Kidney (tissue), 14 donors: ENCODE data around the gene TP63. TPM values are rescaled to one million over a fixed set of nuclear protein-coding genes. Genes with fewer than 3 reads are reported as not detected.

Experiments
- DNase-seq, 5 donors: peaks; one replicate each; pipeline ENCODE4 v3.0.0-alpha.2; 2013 to 2020
- FAIRE-seq: peaks from 2 replicates; lab custom pipeline; 2012; peaks lifted over from hg19 to GRCh38; lab: Jason Lieb, UNC
- H3K27ac ChIP-seq, 2 donors: one replicate each; pipeline ENCODE4 v1.7.0; 2013; ENCODE audit warnings: low read depth in 2 of 2, low read length in 2 of 2, inconsistent platforms in 1 of 2
- H3K27me3 ChIP-seq: one replicate; pipeline ENCODE4 v1.7.1; 2013; ENCODE audit warnings: low read length, inconsistent platforms; ENCODE audit not compliant: control insufficient read depth, insufficient read depth
- H3K36me3 ChIP-seq, 3 donors: one replicate each; pipeline versions ENCODE4 v1.7.0 to v1.7.1; 2013; ENCODE audit warnings: low read length in 3 of 3, control low read depth in 1 of 3, inconsistent platforms in 1 of 3; ENCODE audit not compliant: insufficient read depth in 3 of 3, control insufficient read depth in 2 of 3
- H3K4me1 ChIP-seq, 3 donors: one replicate each; pipeline versions ENCODE4 v1.7.0 to v1.7.1; 2013; ENCODE audit warnings: low read length in 3 of 3, inconsistent platforms in 1 of 3, low read depth in 1 of 3; ENCODE audit not compliant: control insufficient read depth in 2 of 3, insufficient read depth in 2 of 3
- H3K4me3 ChIP-seq, 3 donors: one replicate each; pipeline versions ENCODE4 v1.7.0 to v1.8.1; 2013; ENCODE audit warnings: low read length in 3 of 3, control low read depth in 1 of 3, inconsistent platforms in 1 of 3
- H3K9ac ChIP-seq, 3 donors: one replicate each; pipeline versions ENCODE4 v1.7.0 to v1.7.1; 2013; ENCODE audit warnings: low read length in 3 of 3, control low read depth in 1 of 3, inconsistent platforms in 1 of 3
- H3K9me3 ChIP-seq, 3 donors: one replicate each; pipeline versions ENCODE4 v1.7.0 to v1.7.1; 2013; ENCODE audit warnings: low read length in 3 of 3, control low read depth in 1 of 3, inconsistent platforms in 1 of 3; ENCODE audit not compliant: control insufficient read depth in 2 of 3, insufficient read depth in 1 of 3
- CTCF ChIP-seq: IDR thresholded peaks from 3 replicates; pipeline ENCODE4 v1.5.1; 2012; ENCODE audit warnings: mild to moderate bottlenecking, moderate library complexity, borderline replicate concordance; ENCODE audit not compliant: insufficient read depth; ENCODE audit errors: extremely low read depth
- intact Hi-C: fragments of 100-400 bp; cut with DNase I; formaldehyde crosslinking; loops from one replicate; pipeline ENCODE4 v1.11.1; 2022
- polyA plus RNA-seq: library from polyadenylated mRNA; stranded (reverse); fragments of 350-450 nt; fragmentation: Illumina TruSeq; extraction: RNeasy Lipid Tissue Mini Kit (QIAGEN cat#74804); gene quantifications from one replicate; pipeline ENCODE4 v1.2.3, GENCODE V29; 2014; ENCODE audit warnings: low read depth, low replicate concordance; ENCODE audit not compliant: insufficient read depth
- total RNA-seq: library from RNA; stranded (reverse); fragmentation: NEBNext Ultra II Directional; extraction: Animal tissue kit (Norgen Biotek cat#: 25700); gene quantifications from one replicate; pipeline ENCODE4 v1.2.1, GENCODE V29; 2021
- donor health status: control.
- donor health status: control.
- donor health status: control.
- donor health status: control.
- donor health status: control.
- donor health status: DM: yes; HTN: yes; CAD: no.
- donor health status: Normal renal cell carcinoma (clear cell type).

Gene TP63
- total and polyA plus RNA-seq, 2 donors from 2014 or later = 0.13 to 1.1 TPM

- intact Hi-C loops = no loop called here
- Histone ChIP-seq H3K27me3 (no peaks in the 10 kb centered on the region), H3K9me3 (no peaks in the 10 kb centered on the region), H3K9ac (no peak overlapping the region), H3K4me3 (no peak overlapping the region), H3K36me3 (no peaks in the 10 kb centered on the region), H3K27ac (no peak overlapping the region), H3K4me1 (no peaks in the 10 kb centered on the region)
- FAIRE-seq = no peak
- TF ChIP-seq CTCF = no peak
- no peak for DNase-seq
Measured at GRCh38 chr3:189624130-189624529, 7.1 kb upstream of the TP63 start.

DNA sequence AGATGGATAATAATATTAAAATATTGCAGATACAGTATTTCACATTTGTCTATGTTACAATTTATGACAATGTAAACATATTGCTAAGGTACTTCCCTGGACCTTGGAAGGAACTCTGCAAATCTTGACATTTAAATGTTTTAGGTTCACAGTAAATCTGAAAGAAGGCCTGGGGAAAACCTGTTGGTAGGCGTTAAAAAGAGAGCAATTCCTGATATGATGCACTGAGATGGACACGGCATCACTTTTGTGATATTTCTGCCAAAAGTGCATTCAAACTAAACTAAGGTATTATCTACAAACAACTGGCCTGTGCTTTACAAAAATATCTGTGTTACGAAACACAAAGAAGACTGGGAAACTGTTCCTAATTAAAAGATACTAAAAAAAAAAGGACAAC is 6.1 kb upstream of the TP63 start:
- DNase-seq = no peak
- FAIRE-seq = no peak
- H3K9me3 ChIP-seq = no peaks in the 10 kb centered on the region
- no peak overlapping the region for H3K9ac ChIP-seq
- no peak overlapping the region for H3K27ac ChIP-seq
- no peak for TF ChIP-seq CTCF
- intact Hi-C loops = no loop called here
- H3K4me3 ChIP-seq = no peak overlapping the region
- no peaks in the 10 kb centered on the region for H3K4me1 ChIP-seq
- no peaks in the 10 kb centered on the region for H3K36me3 ChIP-seq
- no peaks in the 10 kb centered on the region for H3K27me3 ChIP-seq

GRCh38 chr3:189625572-189625971 is 5.6 kb upstream of the TP63 start:
- Histone ChIP-seq H3K9me3 (no peaks in the 10 kb centered on the region), H3K4me3 (no peak overlapping the region), H3K4me1 (no peaks in the 10 kb centered on the region), H3K27me3 (no peaks in the 10 kb centered on the region), H3K36me3 (no peaks in the 10 kb centered on the region), H3K9ac (no peak overlapping the region), H3K27ac (no peak overlapping the region)
- peak in 4 of 5 donors; percentile 38 to 51 (median 49) for DNase-seq
- no peak for FAIRE-seq
- TF ChIP-seq CTCF = no peak
- intact Hi-C loops = no loop called here

DNA sequence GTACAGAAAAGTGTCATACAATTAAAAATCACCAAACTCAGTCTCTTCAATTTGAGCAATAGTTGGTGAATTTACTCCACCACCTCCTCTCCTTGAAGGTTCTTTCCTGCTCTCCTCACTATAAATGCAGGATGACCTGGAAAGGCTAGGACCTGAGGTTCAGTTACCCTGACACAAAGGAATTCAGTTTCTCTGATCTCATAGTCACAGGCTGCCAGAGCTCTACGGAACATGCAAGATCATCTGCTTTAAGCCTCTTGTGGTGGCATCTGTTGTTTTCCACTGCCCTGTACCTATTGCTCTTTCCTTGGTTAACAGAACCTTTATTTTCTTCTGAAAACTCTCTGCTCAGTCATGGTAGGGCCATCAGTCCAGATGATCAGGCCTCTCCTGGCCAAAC is 4.9 kb upstream of the TP63 start:
- Histone ChIP-seq H3K27ac (no peak overlapping the region), H3K9me3 (no peaks in the 10 kb centered on the region), H3K4me1 (no peaks in the 10 kb centered on the region), H3K4me3 (no peak overlapping the region), H3K36me3 (no peaks in the 10 kb centered on the region), H3K9ac (no peak overlapping the region), H3K27me3 (no peaks in the 10 kb centered on the region)
- FAIRE-seq (no peak), DNase-seq (no peak)
- no peak for TF ChIP-seq CTCF
- intact Hi-C loops = no loop called here
